ENCODE measurements around the gene ADCY9.
"Not testable (repeated sequence)": the region's sequence is repeated elsewhere in the genome, so short reads cannot be mapped to it uniquely, and the experiment has no call there.

The ADCY9 gene

GRCh38 chr16:4116325-4117249 lies at the start of gene ADCY9:
Gene ADCY9, minus strand, starts transcription at chr16:4116442. Its CDS starts 1,000 bp downstream, at chr16:4115442.
- DNase-seq: peak; percentile 87

GRCh38 chr16:4160658-4161430 lies 44.6 kb upstream of the ADCY9 start:
- DNase-seq: no peak

- DNase-seq: no peak
Observed at GRCh38 chr16:4159726-4160125, 43.5 kb upstream of the ADCY9 start.

GRCh38 chr16:4158143-4159093 lies 42.2 kb upstream of the ADCY9 start:
- DNase-seq: no peak

- no peak for DNase-seq
Observed at GRCh38 chr16:4157376-4157825, 41.2 kb upstream of the ADCY9 start.

- not testable (repeated sequence) for DNase-seq
Observed at GRCh38 chr16:4156503-4156902, 40.3 kb upstream of the ADCY9 start.

GRCh38 chr16:4153364-4153763 lies 37.1 kb upstream of the ADCY9 start:
- not testable (repeated sequence) for DNase-seq

- no peak for DNase-seq
Observed at GRCh38 chr16:4152267-4152666, 36.0 kb upstream of the ADCY9 start.

GRCh38 chr16:4147236-4147635 lies 31.0 kb upstream of the ADCY9 start:
- no peak for DNase-seq

GRCh38 chr16:4142268-4142667 lies 26.0 kb upstream of the ADCY9 start:
- no peak for DNase-seq

GRCh38 chr16:4141604-4142003 lies 25.4 kb upstream of the ADCY9 start:
- DNase-seq: no peak

GRCh38 chr16:4140652-4141051 lies 24.4 kb upstream of the ADCY9 start:
- no peak for DNase-seq

- no peak for DNase-seq
Observed at GRCh38 chr16:4139968-4140367, 23.7 kb upstream of the ADCY9 start.

- peak; percentile 59 for DNase-seq
Observed at GRCh38 chr16:4138713-4139112, 22.5 kb upstream of the ADCY9 start.

GRCh38 chr16:4137438-4137837 lies 21.2 kb upstream of the ADCY9 start:
- DNase-seq: no peak

- peak; percentile 90 for DNase-seq
Observed at GRCh38 chr16:4136229-4136813, 20.1 kb upstream of the ADCY9 start.

GRCh38 chr16:4135537-4135936 lies 19.3 kb upstream of the ADCY9 start:
- DNase-seq: no peak

GRCh38 chr16:4133897-4134372 lies 17.7 kb upstream of the ADCY9 start:
- DNase-seq: no peak

- no peak for DNase-seq
Observed at GRCh38 chr16:4131621-4132020, 15.4 kb upstream of the ADCY9 start.

- no peak for DNase-seq
Observed at GRCh38 chr16:4124535-4125294, 8.5 kb upstream of the ADCY9 start.

GRCh38 chr16:4123616-4124300 lies 7.5 kb upstream of the ADCY9 start:
- no peak for DNase-seq

All from islet precursor cell (in vitro differentiated cells).